Testis (tissue), 2 donors: ENCODE measurements around the gene OXCT1.

ENCODE experiments used
- CTCF ChIP-seq, 3 experiments: fragments of 450-650 bp in 2 of 3; fragments of 200-600 bp in 1 of 3; sonication (generic) in 1 of 3; IDR thresholded peaks; one replicate each; pipeline ENCODE4 v1.5.1; 2016 to 2019; ENCODE audit warnings: antibody characterized with exemption in 3 of 3, mild to moderate bottlenecking in 2 of 3, moderate library complexity in 1 of 3
- POLR2A ChIP-seq: fragments of 450-650 bp; IDR thresholded peaks from one replicate; pipeline ENCODE4 v1.6.1; 2017; ENCODE audit warnings: antibody characterized with exemption, mild to moderate bottlenecking, moderate library complexity

GRCh38 chr5:41763574-41763973 lies 106.7 kb downstream of the OXCT1 start:
- no peak for TF ChIP-seq CTCF (IDR thresholded peaks at IDR 0.05)
- TF ChIP-seq POLR2A, result no peak
